A549 (cell line): ENCODE measurements around the gene TCEANC2. TPM values are rescaled to one million over a fixed set of nuclear protein-coding genes. Genes with fewer than 3 reads are reported as not detected.

Source experiments
- ATAC-seq, 2 experiments: fragments of 200-7000 bp in 1 of 2; fragments of >200 bp in 1 of 2; cut with Nextera tagmentation in 1 of 2; cut with Tn5 transposase in 1 of 2; 3 replicates each; pipeline versions ENCODE4 v1.8.0 to v1.9.1; 2018 to 2020; ENCODE audit warnings: mild to moderate bottlenecking in 1 of 2, moderate library complexity in 1 of 2
- CTCF ChIA-PET: fragments of 300-600 bp; sonication (Branson Sonifier 250); formaldehyde crosslinking; extraction: SDS; loops from one replicate; lab custom pipeline; 2021; ENCODE audit warnings: antibody characterized with exemption, inconsistent platforms; lab: Yijun Ruan, JAX
- POLR2A ChIA-PET: fragments of 350-600 bp; formaldehyde crosslinking; extraction: SDS; loops from one replicate; lab custom pipeline; 2021; ENCODE audit warnings: antibody characterized with exemption, inconsistent platforms; lab: Yijun Ruan, JAX
- DNase-seq, 2 experiments: peaks; one replicate each; pipeline versions ENCODE4 v3.0.0 to v3.0.0-alpha.2; 2011 to 2016; ENCODE audit warnings: low read depth in 1 of 2, low spot score in 1 of 2
- FAIRE-seq: peaks from 2 replicates; lab custom pipeline; 2011; peaks lifted over from hg19 to GRCh38; lab: Jason Lieb, UNC
- H3K27ac ChIP-seq, 2 experiments: fragments of >200 bp; sonication (Bioruptor Twin); formaldehyde crosslinking; 3 replicates each; pipeline ENCODE4 v1.5.1; 2016 to 2017
- H3K4me1 ChIP-seq: fragments of >200 bp; sonication (Bioruptor Twin); formaldehyde crosslinking; 3 replicates; pipeline ENCODE4 v1.6.1; 2016
- H3K4me2 ChIP-seq: fragments of >200 bp; sonication (Bioruptor Twin); formaldehyde crosslinking; 3 replicates; pipeline ENCODE4 v1.6.1; 2016
- H3K4me3 ChIP-seq: fragments of >200 bp; sonication (Bioruptor Twin); formaldehyde crosslinking; 3 replicates; pipeline ENCODE4 v1.5.1; 2016
- H3K9me3 ChIP-seq: fragments of >200 bp; sonication (Bioruptor Twin); formaldehyde crosslinking; 3 replicates; pipeline ENCODE4 v1.6.1; 2016
- CBX8 ChIP-seq: fragments of 200-600 bp; sonication (generic); IDR thresholded peaks from 2 replicates; pipeline ENCODE4 v1.6.1; 2016
- CEBPB ChIP-seq, 2 experiments: fragments of >200 bp in 1 of 2; sonication (Bioruptor Twin) in 1 of 2; formaldehyde crosslinking in 1 of 2; IDR thresholded peaks; 2 replicates each; pipeline ENCODE4 v1.6.1; 2012 to 2016
- EHF ChIP-seq: fragments of 250-450 bp; sonication (Bioruptor Pico); IDR thresholded peaks from 2 replicates; pipeline ENCODE4 v1.5.0; 2020; ENCODE audit warnings: mild to moderate bottlenecking
- ESRRA ChIP-seq: fragments of 150-350 bp; IDR thresholded peaks from 2 replicates; pipeline ENCODE4 v1.6.1; 2014; ENCODE audit warnings: mild to moderate bottlenecking, low read length, borderline replicate concordance
- FOSL2 ChIP-seq, 2 experiments: fragments of 450-650 bp in 1 of 2; fragments of >200 bp in 1 of 2; sonication (Bioruptor Twin) in 1 of 2; formaldehyde crosslinking; IDR thresholded peaks; 2 replicates each; pipeline versions ENCODE4 v1.5.0 to v1.6.1; 2016 to 2020; ENCODE audit warnings: mild to moderate bottlenecking in 1 of 2, moderate library complexity in 1 of 2
- HEYL ChIP-seq: fragments of 250-450 bp; sonication (Bioruptor Pico); IDR thresholded peaks from 2 replicates; pipeline ENCODE4 v1.8.0; 2021; ENCODE audit warnings: mild to moderate bottlenecking, moderate library complexity
- HOXB13 ChIP-seq: fragments of 250-450 bp; sonication (Bioruptor Pico); IDR thresholded peaks from 2 replicates; pipeline ENCODE4 v1.5.0; 2020; ENCODE audit warnings: low read depth, mild to moderate bottlenecking, moderate library complexity
- JUN ChIP-seq, 2 experiments: fragments of >200 bp; sonication (Bioruptor Twin); formaldehyde crosslinking; IDR thresholded peaks; 2 replicates in 1 of 2; 3 replicates in 1 of 2; pipeline ENCODE4 v1.6.1; 2016 to 2017
- KDM1A ChIP-seq: fragments of 200-600 bp; sonication (generic); IDR thresholded peaks from 2 replicates; pipeline ENCODE4 v1.6.1; 2016; ENCODE audit warnings: low read depth, mild to moderate bottlenecking
- PHF8 ChIP-seq: fragments of 200-600 bp; sonication (generic); IDR thresholded peaks from 2 replicates; pipeline ENCODE4 v1.6.1; 2016; ENCODE audit warnings: low read depth, mild to moderate bottlenecking, antibody characterized with exemption, moderate library complexity, borderline replicate concordance
- POLR2A ChIP-seq: IDR thresholded peaks from 2 replicates; pipeline ENCODE4 v1.6.1; 2012; ENCODE audit warnings: mild to moderate bottlenecking, low read length
- RAD21 ChIP-seq, 2 experiments: fragments of >200 bp in 1 of 2; sonication (Bioruptor Twin) in 1 of 2; formaldehyde crosslinking in 1 of 2; IDR thresholded peaks in 1 of 2; conservative IDR thresholded peaks in 1 of 2; 2 replicates in 1 of 2; 3 replicates in 1 of 2; pipeline ENCODE4 v1.6.1; 2012 to 2018; ENCODE audit warnings: inconsistent platforms in 1 of 2
- RARB ChIP-seq: fragments of 250-450 bp; sonication (Bioruptor Pico); IDR thresholded peaks from 2 replicates; pipeline ENCODE4 v1.8.0; 2021; ENCODE audit warnings: mild to moderate bottlenecking, moderate library complexity
- RFX5 ChIP-seq: fragments of 450-650 bp; IDR thresholded peaks from 2 replicates; pipeline ENCODE4 v1.7.1; 2014; ENCODE audit warnings: antibody characterized with exemption, mild to moderate bottlenecking, moderate library complexity
- SMC3 ChIP-seq: fragments of >200 bp; sonication (Bioruptor Twin); formaldehyde crosslinking; IDR thresholded peaks from 3 replicates; pipeline ENCODE4 v1.6.1; 2018; ENCODE audit warnings: inconsistent platforms
- SREBF2 ChIP-seq: fragments of 450-650 bp; IDR thresholded peaks from 2 replicates; pipeline ENCODE4 v1.6.1; 2014; ENCODE audit warnings: mild to moderate bottlenecking, moderate library complexity
- ZNF302 ChIP-seq: fragments of 250-450 bp; sonication (Bioruptor Pico); IDR thresholded peaks from 2 replicates; pipeline ENCODE4 v1.9.0; 2021; ENCODE audit warnings: inconsistent platforms, mild to moderate bottlenecking, moderate library complexity
- whole genome bisulfite sequencing: methylation state at CpG from one replicate; pipeline ENCODE4 v1.1.6; 2017; ENCODE audit errors: missing lambda C conversion rate; 5-methylcytosine and 5-hydroxymethylcytosine counted together
- polyA plus RNA-seq, 4 experiments: library from polyadenylated mRNA; depleted of rRNA in 3 of 4; stranded (reverse); fragments of >200 nt; fragmentation: RNase III in 1 of 4; extraction: RNeasy Plus Mini Kit Qiagen cat#74134 plus additional on column Dnase treatment in 1 of 4; gene quantifications; 2 replicates in 3 of 4; 3 replicates in 1 of 4; pipeline ENCODE4 v1.2.3, GENCODE V29; 2011 to 2017
- TF ChIP-seq, protein P1 (sequence below): fragments of >200 bp; sonication (Bioruptor Twin); formaldehyde crosslinking; IDR thresholded peaks from 2 replicates; pipeline ENCODE4 v1.6.1; 2016
- TF ChIP-seq, protein P2 (sequence below): IDR thresholded peaks from 2 replicates; pipeline ENCODE4 v1.6.1; 2012
- TF ChIP-seq, protein P3 (sequence below): fragments of 150-350 bp; IDR thresholded peaks from 2 replicates; pipeline ENCODE4 v1.6.1; 2014; ENCODE audit warnings: low read depth, mild to moderate bottlenecking, low read length
- TF ChIP-seq, protein P4 (sequence below): IDR thresholded peaks from 2 replicates; pipeline ENCODE4 v1.6.1; 2012

The TCEANC2 gene
- polyA plus RNA-seq, 2 of the 4 experiments (the other 2 are of a cell fraction), result 1.9 to 3.4 TPM

DNA sequence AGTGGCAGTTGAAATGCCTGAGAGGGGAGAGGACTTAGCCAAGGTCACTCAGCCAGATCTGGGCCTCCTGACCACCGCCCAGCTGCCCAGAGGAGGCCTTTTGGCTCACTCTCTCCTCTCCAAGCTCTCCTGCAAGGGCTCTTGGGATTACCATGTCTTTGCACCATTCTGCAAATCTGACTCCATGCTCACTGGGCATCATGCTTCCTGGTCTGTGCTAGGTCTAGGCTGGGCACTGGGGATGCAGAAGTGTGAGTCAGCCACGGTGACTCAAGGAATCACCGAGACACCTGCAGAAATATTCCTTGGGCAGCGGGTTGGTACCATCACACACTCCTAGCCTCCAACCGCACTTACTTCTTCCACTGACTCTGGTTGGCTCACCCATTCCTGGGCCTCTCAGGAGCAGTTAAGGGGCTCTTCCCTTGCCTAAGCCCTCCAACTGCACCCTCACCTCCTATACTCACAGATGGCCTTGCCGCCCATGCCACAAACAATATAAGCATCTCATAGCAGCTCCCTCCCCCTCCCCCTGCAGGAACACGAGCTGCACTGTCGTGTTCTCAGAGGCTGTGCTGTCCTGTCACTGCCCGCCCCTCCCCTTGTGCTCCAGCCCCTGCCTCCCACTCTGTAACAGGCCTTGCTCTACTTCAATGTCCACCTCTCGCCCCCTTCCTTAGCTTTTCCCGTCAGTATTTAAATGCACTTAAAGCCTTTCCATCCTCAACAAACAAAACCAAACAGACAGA, 64.6 kb downstream of the TCEANC2 start (continued):
- no peak for TF ChIP-seq FOSL2 (IDR thresholded peaks at IDR 0.05)
- TF ChIP-seq FOSL2 (CRISPR knock-in tag; IDR thresholded peaks at IDR 0.05), result no peak

DNA sequence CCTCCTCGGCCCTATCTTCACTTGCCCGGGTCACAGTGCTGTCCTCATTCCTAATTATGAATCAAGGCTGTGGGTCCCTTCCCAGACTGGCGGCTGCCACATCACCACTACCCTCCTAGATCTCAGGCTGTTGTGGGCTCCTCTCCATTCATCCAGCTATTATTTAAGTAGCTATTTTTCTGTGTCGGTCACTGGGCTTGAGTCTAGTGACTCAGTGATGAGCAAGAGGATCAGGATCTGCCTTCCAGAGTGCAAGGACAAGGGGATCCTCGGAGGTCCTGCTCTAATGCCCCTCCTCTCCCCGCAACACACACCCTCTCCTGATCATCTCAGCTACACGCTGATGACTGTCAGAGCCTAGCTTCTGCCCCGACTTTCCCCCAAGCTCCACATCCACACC, 65.3 kb downstream of the TCEANC2 start:
- FAIRE-seq (no peak), DNase-seq (peak; percentile 48 to 53)
- CTCF ChIA-PET, result interaction anchor here (0.5 to 2.1 kb wide), 4 partner anchors 9 to 372 kb away, joined by 3 to 10 read pairs (median 4); no protein-coding TSS in a partner anchor
- H3K27ac ChIP-seq, result peak overlapping the region; percentile 32 to 67; a peak in 2 of 6 replicates
- TF ChIP-seq SMC3, result no peak
- TF ChIP-seq POLR2A, result no peak
- TF ChIP-seq KDM1A, result no peak
- no peak for TF ChIP-seq RAD21 (conservative IDR thresholded peaks at IDR 0.05 in 1 of 2, IDR thresholded peaks at IDR 0.05 in 1 of 2)
- no peak for TF ChIP-seq HEYL
- TF ChIP-seq RARB (CRISPR knock-in tag), result no peak
- TF ChIP-seq, protein P1, sequence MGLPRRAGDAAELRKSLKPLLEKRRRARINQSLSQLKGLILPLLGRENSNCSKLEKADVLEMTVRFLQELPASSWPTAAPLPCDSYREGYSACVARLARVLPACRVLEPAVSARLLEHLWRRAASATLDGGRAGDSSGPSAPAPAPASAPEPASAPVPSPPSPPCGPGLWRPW, result no peak
- TF ChIP-seq, protein P2, sequence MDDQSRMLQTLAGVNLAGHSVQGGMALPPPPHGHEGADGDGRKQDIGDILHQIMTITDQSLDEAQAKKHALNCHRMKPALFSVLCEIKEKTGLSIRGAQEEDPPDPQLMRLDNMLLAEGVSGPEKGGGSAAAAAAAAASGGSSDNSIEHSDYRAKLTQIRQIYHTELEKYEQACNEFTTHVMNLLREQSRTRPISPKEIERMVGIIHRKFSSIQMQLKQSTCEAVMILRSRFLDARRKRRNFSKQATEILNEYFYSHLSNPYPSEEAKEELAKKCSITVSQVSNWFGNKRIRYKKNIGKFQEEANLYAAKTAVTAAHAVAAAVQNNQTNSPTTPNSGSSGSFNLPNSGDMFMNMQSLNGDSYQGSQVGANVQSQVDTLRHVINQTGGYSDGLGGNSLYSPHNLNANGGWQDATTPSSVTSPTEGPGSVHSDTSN, result no peak
- TF ChIP-seq SREBF2, result no peak
- TF ChIP-seq ZNF302 (CRISPR knock-in tag), result no peak
- TF ChIP-seq, protein P3, sequence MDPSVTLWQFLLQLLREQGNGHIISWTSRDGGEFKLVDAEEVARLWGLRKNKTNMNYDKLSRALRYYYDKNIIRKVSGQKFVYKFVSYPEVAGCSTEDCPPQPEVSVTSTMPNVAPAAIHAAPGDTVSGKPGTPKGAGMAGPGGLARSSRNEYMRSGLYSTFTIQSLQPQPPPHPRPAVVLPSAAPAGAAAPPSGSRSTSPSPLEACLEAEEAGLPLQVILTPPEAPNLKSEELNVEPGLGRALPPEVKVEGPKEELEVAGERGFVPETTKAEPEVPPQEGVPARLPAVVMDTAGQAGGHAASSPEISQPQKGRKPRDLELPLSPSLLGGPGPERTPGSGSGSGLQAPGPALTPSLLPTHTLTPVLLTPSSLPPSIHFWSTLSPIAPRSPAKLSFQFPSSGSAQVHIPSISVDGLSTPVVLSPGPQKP, result no peak
- TF ChIP-seq RFX5, result no peak
- no peak for TF ChIP-seq CBX8
- TF ChIP-seq, all 56 proteins: peak for 0
- Histone ChIP-seq H3K9me3 (no peaks in the 10 kb centered on the region), H3K4me3 (no peak overlapping the region), H3K4me1 (peaks cover 26% of the 10 kb centered on the region), H3K4me2 (peak overlapping the region; percentile 39; the same call in 2 of the 3 replicates)
- POLR2A ChIA-PET, result no interaction called here
- WGBS, result 21% methylated on average over 8 of the region's 8 CpGs
- ATAC-seq, result peak; percentile 26 to 30; a peak in 4 of 6 replicates

DNA sequence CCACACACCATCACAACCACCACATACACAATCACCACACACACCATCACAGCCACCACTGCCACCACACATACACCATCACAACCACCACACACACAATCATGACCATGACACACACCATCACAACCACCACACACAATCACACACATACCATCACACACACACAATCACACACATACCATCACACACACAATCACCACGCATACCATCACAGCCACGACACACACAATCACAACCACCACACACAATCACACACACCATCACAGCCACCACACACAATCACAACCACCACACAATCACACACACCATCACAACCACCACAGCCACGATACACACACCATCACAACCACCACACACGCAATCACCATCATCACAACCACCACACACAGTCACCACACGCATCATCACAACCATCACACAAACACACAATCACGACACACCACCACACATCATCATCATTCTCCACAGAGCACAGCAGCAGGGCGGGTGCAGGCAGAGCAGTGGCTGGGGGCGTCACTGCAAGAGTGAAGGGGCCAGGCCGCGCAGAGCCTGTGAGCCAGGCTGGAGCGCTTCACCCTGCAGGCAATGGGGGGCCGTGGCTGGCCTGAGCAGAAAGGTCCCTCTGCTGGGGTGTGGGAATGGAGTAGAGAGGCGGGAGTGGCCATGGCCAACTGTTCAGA, 66.8 kb downstream of the TCEANC2 start:
- WGBS, result 91% methylated on average over 9 of the region's 13 CpGs
- Histone ChIP-seq H3K4me3 (no peak overlapping the region), H3K4me1 (peaks cover 26% of the 10 kb centered on the region), H3K4me2 (no peak overlapping the region), H3K9me3 (no peaks in the 10 kb centered on the region), H3K27ac (peak overlapping the region; percentile 79 to 85; a peak in 2 of 6 replicates)
- ATAC-seq (no peak), DNase-seq (no peak), FAIRE-seq (no peak)
- ChIA-PET CTCF (no interaction called here), POLR2A (no interaction called here)
- no peak for TF ChIP-seq RFX5
- no peak for TF ChIP-seq PHF8
- TF ChIP-seq, protein P4, sequence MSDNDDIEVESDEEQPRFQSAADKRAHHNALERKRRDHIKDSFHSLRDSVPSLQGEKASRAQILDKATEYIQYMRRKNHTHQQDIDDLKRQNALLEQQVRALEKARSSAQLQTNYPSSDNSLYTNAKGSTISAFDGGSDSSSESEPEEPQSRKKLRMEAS, result no peak
- TF ChIP-seq CBX8, result no peak
- no peak for TF ChIP-seq CEBPB (IDR thresholded peaks at IDR 0.05)
- no peak for TF ChIP-seq JUN (IDR thresholded peaks at IDR 0.05)
- no peak for TF ChIP-seq ESRRA
- no peak for TF ChIP-seq EHF (CRISPR knock-in tag)
- no peak for TF ChIP-seq HOXB13 (CRISPR knock-in tag)
